ENCODE results near the gene UBAP1L. TPM values are rescaled to one million over a fixed set of nuclear protein-coding genes. Genes with fewer than 3 reads are reported as not detected.

The UBAP1L gene
- total and polyA plus RNA-seq, 4 donors: 5.5 to 26.0 (median 11.3) TPM

DNA sequence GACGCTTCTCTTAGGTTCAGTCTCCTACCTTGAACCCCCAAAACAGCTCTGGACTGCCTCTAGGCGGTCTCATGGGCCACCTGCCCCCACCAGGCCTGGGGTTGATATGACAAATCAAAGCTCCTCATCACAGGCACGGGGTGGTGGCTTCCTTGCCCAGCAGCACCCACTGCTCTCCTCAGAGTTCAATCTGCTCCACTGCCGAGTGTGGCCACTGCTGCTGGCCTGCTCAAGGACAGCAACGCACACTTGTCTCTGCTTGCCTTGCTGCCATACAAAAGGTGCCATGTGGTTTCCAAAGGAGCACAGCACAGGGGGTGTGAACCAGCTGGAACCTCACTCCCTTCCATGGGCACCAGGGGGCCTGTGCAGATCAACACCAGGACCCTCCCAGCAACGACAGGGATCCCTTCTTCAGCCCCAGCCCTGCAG lies 28.3 kb downstream of the UBAP1L start:
- WGBS (ENCODE audit: insufficient coverage): 68% methylated on average over 6 of the region's 6 CpGs
- no peak overlapping the region for H3K27ac ChIP-seq (ENCODE audit: low read depth, low read length)
- no peak for DNase-seq (ENCODE audit: low read depth in 4 of 6, low spot score in 6 of 6)

DNA sequence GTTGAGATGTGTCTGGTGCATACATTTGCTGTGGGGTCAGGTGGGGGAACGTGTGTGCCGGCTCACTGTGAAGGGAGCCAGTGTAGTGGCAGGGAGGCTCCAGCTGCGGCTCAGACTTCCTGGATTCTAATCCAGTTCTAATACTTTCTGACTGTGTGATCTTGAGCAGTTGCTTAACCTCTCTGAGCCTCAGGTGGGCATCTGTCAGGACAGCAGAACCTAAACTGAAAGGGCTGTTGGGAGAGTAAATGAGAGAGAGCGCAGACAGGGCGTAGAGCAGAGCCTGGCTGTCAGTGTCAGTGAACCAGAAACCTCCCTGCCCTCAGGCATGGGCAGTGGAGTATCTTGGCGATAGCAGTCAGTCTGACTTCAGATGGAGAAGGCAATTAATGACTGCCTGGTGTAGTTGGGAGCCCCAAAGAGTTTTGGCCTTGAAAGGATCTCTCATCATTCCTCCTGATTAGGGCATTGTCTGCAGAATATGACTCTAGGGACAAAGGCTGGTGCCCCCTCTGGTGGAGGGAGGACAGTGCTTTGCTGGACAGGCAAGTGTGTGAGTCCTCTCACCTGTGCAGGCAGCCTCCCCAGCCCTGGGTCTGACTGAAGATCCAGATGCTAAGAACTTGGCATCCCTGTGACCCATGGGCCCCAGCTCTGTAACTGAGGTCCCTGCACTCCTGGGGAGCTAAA lies 28.9 kb downstream of the UBAP1L start:
- H3K9me3 ChIP-seq (ENCODE audit: control insufficient read depth, insufficient read depth, low read length): no peaks in the 10 kb centered on the region
- H3K4me1 ChIP-seq (ENCODE audit: control insufficient read depth, insufficient read depth, low read length): peaks cover 78% of the 10 kb centered on the region
- no peak for DNase-seq (ENCODE audit: low read depth in 4 of 6, low spot score in 6 of 6)
- no peak overlapping the region for H3K27ac ChIP-seq (ENCODE audit: low read depth, low read length)
- 72% methylated on average over 6 of the region's 6 CpGs for WGBS (ENCODE audit: insufficient coverage)
- H3K36me3 ChIP-seq (ENCODE audit: control insufficient read depth, insufficient read depth, low read length): peaks cover 13% of the 10 kb centered on the region
- no peak overlapping the region for H3K4me3 ChIP-seq (ENCODE audit: low read depth, low read length)
- peaks cover 8% of the 10 kb centered on the region for H3K27me3 ChIP-seq (ENCODE audit: control insufficient read depth, insufficient read depth, low read length)

More for the DNA sequence above, 28.3 kb downstream of the UBAP1L start:
- H3K4me3 ChIP-seq (ENCODE audit: low read depth, low read length): no peak overlapping the region
- no peaks in the 10 kb centered on the region for H3K9me3 ChIP-seq (ENCODE audit: control insufficient read depth, insufficient read depth, low read length)
- H3K27me3 ChIP-seq (ENCODE audit: control insufficient read depth, insufficient read depth, low read length): peaks cover 8% of the 10 kb centered on the region
- peaks cover 13% of the 10 kb centered on the region for H3K36me3 ChIP-seq (ENCODE audit: control insufficient read depth, insufficient read depth, low read length)
- H3K4me1 ChIP-seq (ENCODE audit: control insufficient read depth, insufficient read depth, low read length): peaks cover 73% of the 10 kb centered on the region

DNA sequence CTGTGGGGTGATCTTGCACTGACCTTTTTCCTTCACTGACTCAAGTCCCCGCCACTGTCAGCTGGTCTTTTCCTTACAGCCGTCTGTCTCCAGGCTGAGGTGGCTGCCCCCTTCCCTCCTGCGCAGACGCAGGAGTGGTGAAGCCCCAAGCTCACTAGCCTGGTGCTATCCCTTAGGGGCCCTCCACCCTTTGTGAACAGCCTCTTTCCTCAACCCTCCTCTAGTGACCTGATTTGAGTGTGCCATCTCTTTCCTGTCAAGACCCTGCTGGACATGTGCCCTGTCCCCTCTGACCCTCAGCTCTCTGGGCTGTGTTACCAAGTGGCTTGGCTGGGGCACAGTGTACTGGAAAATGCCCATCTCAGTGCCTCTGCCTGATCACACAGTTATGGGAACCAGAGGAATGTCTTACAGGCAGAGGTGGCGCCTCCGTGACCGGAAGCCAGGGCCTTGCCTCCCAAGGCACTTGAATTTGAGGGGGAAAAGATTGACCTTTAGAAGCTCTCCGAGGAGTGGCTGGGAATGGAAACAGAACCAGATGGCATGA lies 29.7 kb downstream of the UBAP1L start:
- DNase-seq (ENCODE audit: low read depth in 4 of 6, low spot score in 6 of 6): no peak
- H3K9me3 ChIP-seq (ENCODE audit: control insufficient read depth, insufficient read depth, low read length): no peaks in the 10 kb centered on the region
- WGBS (ENCODE audit: insufficient coverage): 73% methylated on average over 8 of the region's 8 CpGs
- no peak overlapping the region for H3K27ac ChIP-seq (ENCODE audit: low read depth, low read length)
- peaks cover 80% of the 10 kb centered on the region for H3K4me1 ChIP-seq (ENCODE audit: control insufficient read depth, insufficient read depth, low read length)
- H3K36me3 ChIP-seq (ENCODE audit: control insufficient read depth, insufficient read depth, low read length): peaks cover 11% of the 10 kb centered on the region
- peaks cover 8% of the 10 kb centered on the region for H3K27me3 ChIP-seq (ENCODE audit: control insufficient read depth, insufficient read depth, low read length)
- H3K4me3 ChIP-seq (ENCODE audit: low read depth, low read length): no peak overlapping the region

DNA sequence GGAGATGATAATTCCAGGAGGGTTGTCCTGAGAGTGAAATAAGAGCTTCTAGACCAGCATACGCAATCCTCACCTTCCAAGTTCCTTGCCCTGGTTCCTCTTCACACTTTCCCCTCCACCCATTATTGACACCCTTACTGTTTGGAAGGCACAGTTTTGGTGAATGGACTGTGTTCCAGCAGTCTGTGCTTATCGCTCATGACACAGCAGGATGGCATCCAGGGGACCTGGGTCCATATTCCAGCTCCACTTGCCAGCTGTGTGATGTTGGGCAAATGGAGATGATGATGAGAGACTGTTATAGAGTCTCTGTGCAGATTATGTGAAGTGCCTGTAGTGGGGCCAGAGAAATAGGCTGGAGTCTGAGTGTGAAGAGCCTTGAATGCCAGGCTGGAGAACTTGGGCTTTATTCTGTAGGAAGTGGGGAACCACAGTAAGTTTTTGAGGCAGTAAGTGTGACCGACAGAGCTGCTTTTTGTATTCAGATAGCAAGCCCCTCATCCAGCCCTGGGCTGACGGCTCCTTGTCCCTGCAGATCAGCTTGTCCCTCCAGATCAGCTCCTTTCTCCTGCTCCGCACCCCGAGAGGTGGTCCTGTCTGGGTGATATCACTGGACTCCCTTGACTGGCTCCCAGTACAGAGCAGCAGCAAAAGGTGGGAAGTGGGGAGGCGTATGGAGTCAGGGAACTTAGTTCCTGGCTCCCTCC lies 30.3 kb downstream of the UBAP1L start:
- no peaks in the 10 kb centered on the region for H3K9me3 ChIP-seq (ENCODE audit: control insufficient read depth, insufficient read depth, low read length)
- H3K4me1 ChIP-seq (ENCODE audit: control insufficient read depth, insufficient read depth, low read length): peaks cover 82% of the 10 kb centered on the region
- peaks cover 11% of the 10 kb centered on the region for H3K27me3 ChIP-seq (ENCODE audit: control insufficient read depth, insufficient read depth, low read length)
- DNase-seq (ENCODE audit: low read depth in 4 of 6, low spot score in 6 of 6): no peak
- H3K4me3 ChIP-seq (ENCODE audit: low read depth, low read length): no peak overlapping the region
- WGBS (ENCODE audit: insufficient coverage): 79% methylated on average over 6 of the region's 7 CpGs
- H3K27ac ChIP-seq (ENCODE audit: low read depth, low read length): no peak overlapping the region
- H3K36me3 ChIP-seq (ENCODE audit: control insufficient read depth, insufficient read depth, low read length): peaks cover 10% of the 10 kb centered on the region

DNA sequence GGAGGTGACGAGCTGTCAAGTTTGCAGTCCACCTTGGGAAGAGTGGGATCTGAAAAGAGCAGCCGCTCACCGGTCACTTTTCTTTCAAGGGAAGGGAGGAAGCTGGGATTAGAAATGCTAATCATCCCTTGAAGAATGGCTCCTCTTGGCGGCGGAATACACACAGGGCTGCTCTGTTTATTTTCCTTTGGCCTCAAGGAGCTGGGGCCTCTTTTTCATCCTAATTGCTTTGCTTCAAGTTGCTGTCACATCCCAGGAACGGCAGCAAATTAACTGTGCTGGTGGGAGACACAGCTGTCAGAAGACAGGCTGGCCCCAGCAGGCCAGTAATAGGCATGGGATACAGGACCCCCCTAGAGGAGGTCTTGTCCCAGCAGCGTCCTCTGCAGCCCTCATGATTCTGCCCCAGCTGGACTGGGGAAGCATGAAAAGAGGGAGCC lies 31.7 kb downstream of the UBAP1L start:
- peaks cover 5% of the 10 kb centered on the region for H3K36me3 ChIP-seq (ENCODE audit: control insufficient read depth, insufficient read depth, low read length)
- H3K9me3 ChIP-seq (ENCODE audit: control insufficient read depth, insufficient read depth, low read length): no peaks in the 10 kb centered on the region
- WGBS (ENCODE audit: insufficient coverage): 2% methylated on average over 7 of the region's 7 CpGs
- H3K27ac ChIP-seq (ENCODE audit: low read depth, low read length): peak overlapping the region; percentile 34
- no peak overlapping the region for H3K4me3 ChIP-seq (ENCODE audit: low read depth, low read length)
- DNase-seq (ENCODE audit: low read depth in 4 of 6, low spot score in 6 of 6): peak in 3 of 6 donors; percentile 39 to 86 (median 80)
- peaks cover 74% of the 10 kb centered on the region for H3K4me1 ChIP-seq (ENCODE audit: control insufficient read depth, insufficient read depth, low read length)
- peaks cover 23% of the 10 kb centered on the region for H3K27me3 ChIP-seq (ENCODE audit: control insufficient read depth, insufficient read depth, low read length)

DNA sequence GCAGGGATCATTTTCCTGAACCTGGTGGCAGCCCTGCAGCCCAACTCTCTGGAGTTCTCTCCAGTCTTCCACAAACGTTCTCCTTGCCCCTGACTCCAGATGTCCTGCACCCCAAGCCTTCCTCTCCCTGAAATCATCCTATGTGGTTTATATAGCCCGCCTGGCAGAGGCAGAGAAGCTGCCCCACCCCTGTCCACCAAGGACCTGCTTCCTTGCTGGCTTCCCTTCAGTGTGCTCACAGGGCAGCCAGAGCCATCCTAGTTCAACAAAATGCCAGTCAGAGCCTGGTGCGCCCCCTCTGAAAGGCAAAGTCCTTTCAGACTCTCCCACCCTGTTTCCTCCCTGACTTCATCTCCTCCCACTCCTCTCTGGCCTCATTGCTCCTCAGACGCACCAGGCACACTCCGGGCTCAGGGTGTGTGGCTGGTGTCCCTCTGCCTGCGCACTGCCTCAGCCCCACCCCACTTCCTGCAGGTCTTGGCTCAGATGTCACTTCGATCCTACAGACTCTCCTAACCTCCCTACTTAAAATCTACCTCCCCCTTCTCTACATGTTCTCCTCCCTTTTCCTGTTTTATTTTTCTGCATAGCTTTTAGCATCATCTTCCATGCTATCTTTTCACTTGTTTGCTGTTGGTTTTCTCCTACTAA lies 32.6 kb downstream of the UBAP1L start:
- peaks cover 30% of the 10 kb centered on the region for H3K27me3 ChIP-seq (ENCODE audit: control insufficient read depth, insufficient read depth, low read length)
- 39% methylated on average over 7 of the region's 7 CpGs for WGBS (ENCODE audit: insufficient coverage)
- H3K4me3 ChIP-seq (ENCODE audit: low read depth, low read length): no peak overlapping the region
- peaks cover 72% of the 10 kb centered on the region for H3K4me1 ChIP-seq (ENCODE audit: control insufficient read depth, insufficient read depth, low read length)
- H3K27ac ChIP-seq (ENCODE audit: low read depth, low read length): peak overlapping the region; percentile 34
- H3K9me3 ChIP-seq (ENCODE audit: control insufficient read depth, insufficient read depth, low read length): no peaks in the 10 kb centered on the region
- H3K36me3 ChIP-seq (ENCODE audit: control insufficient read depth, insufficient read depth, low read length): peaks cover 3% of the 10 kb centered on the region
- DNase-seq (ENCODE audit: low read depth in 4 of 6, low spot score in 6 of 6): no peak

DNA sequence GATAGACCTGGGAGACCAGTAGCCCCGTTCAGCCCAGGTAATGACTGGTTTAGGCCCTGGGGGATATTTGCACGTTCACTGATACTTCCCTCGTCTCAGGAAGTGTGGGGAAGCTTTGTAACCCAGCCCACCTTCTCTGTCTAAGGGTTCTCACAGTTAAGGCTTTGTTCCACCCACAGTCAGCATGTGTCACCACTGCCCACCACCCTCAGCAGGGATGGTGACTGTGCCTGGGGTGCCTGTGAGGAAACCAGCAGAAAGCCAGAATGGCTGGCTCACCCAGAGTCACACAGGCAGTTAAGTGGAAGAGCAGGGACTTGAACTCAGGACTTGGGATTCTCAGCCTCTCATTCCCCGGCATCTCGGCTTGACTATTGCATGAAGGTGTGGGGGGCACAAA lies 33.2 kb downstream of the UBAP1L start:
- Histone ChIP-seq H3K27ac (ENCODE audit: low read depth, low read length) (peak overlapping the region; percentile 37), H3K4me1 (ENCODE audit: control insufficient read depth, insufficient read depth, low read length) (peaks cover 66% of the 10 kb centered on the region), H3K36me3 (ENCODE audit: control insufficient read depth, insufficient read depth, low read length) (peaks cover under 1% of the 10 kb centered on the region), H3K27me3 (ENCODE audit: control insufficient read depth, insufficient read depth, low read length) (peaks cover 34% of the 10 kb centered on the region), H3K4me3 (ENCODE audit: low read depth, low read length) (no peak overlapping the region), H3K9me3 (ENCODE audit: control insufficient read depth, insufficient read depth, low read length) (no peaks in the 10 kb centered on the region)
- WGBS (ENCODE audit: insufficient coverage): 80% methylated on average over 4 of the region's 5 CpGs
- DNase-seq (ENCODE audit: low read depth in 4 of 6, low spot score in 6 of 6): no peak

DNA sequence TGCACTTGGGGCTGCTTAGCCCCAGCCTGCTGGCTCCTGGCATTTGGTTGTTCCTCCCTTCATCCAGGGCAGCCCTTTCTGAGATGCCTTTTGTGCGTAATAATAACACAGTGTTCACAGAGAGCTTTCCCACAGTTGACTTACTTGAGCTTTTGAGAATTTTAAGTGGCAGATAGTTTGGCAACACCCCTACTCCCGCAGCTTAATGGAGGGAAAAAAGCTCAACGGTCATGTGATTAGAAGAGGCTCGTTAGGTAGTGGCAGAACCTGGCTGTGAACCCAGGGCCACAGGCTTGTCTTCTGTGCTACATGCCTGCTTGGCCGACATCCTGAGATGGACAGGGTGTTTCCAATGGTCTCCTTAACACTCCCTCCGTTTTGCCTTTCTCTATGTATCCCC lies 33.7 kb downstream of the UBAP1L start:
- H3K9me3 ChIP-seq (ENCODE audit: control insufficient read depth, insufficient read depth, low read length): no peaks in the 10 kb centered on the region
- peaks cover 39% of the 10 kb centered on the region for H3K27me3 ChIP-seq (ENCODE audit: control insufficient read depth, insufficient read depth, low read length)
- no peak overlapping the region for H3K4me3 ChIP-seq (ENCODE audit: low read depth, low read length)
- WGBS (ENCODE audit: insufficient coverage): 27% methylated on average over 4 of the region's 6 CpGs
- H3K4me1 ChIP-seq (ENCODE audit: control insufficient read depth, insufficient read depth, low read length): peaks cover 63% of the 10 kb centered on the region
- H3K36me3 ChIP-seq (ENCODE audit: control insufficient read depth, insufficient read depth, low read length): peaks cover 2% of the 10 kb centered on the region
- H3K27ac ChIP-seq (ENCODE audit: low read depth, low read length): no peak overlapping the region
- DNase-seq (ENCODE audit: low read depth in 4 of 6, low spot score in 6 of 6): peak in 1 of 6 donors; percentile 57

DNA sequence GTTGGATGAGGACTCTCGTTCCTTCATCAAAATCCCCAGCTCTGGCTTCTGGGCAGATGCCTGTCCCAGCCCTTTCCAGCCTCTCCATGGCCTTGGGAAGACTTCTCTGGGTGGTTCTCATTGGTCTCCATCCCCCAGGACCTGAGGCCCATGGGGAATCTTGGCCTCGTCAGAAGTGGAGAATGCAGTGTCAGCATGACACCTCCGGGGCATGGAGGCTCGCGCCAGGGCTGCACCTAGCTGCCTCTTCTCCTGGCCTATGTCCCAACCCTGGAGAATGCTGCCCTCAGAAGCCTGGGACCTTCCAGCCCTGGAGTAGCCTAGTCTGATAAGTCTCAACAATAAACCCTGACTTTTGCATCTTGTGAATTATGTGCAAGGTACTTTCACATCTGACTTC lies 35.4 kb downstream of the UBAP1L start:
- 85% methylated on average over 5 of the region's 5 CpGs for WGBS (ENCODE audit: insufficient coverage)
- Histone ChIP-seq H3K27me3 (ENCODE audit: control insufficient read depth, insufficient read depth, low read length) (peaks cover 37% of the 10 kb centered on the region), H3K4me1 (ENCODE audit: control insufficient read depth, insufficient read depth, low read length) (peaks cover 48% of the 10 kb centered on the region)

More for the DNA sequence above, 35.4 kb downstream of the UBAP1L start:
- peaks cover 2% of the 10 kb centered on the region for H3K36me3 ChIP-seq (ENCODE audit: control insufficient read depth, insufficient read depth, low read length)
- H3K27ac ChIP-seq (ENCODE audit: low read depth, low read length): no peak overlapping the region
- no peaks in the 10 kb centered on the region for H3K9me3 ChIP-seq (ENCODE audit: control insufficient read depth, insufficient read depth, low read length)
- no peak for DNase-seq (ENCODE audit: low read depth in 4 of 6, low spot score in 6 of 6)
- no peak overlapping the region for H3K4me3 ChIP-seq (ENCODE audit: low read depth, low read length)
